Germinal center (tissue), 1 donor: ENCODE data around the gene ARIH2.
A peak's percentile ranks its signal among the peaks of the same experiment; 100 is the strongest.

Experiments
- DNase-seq: peaks from one replicate; pipeline ENCODE4 v3.0.0; 2012; ENCODE audit warnings: mixed read lengths, low spot score

The ARIH2 gene

GRCh38 chr3:49020330-49021212, 101.9 kb downstream of the ARIH2 start:
- DNase-seq = peak; percentile 42

GRCh38 chr3:49021213-49021812, 102.7 kb downstream of the ARIH2 start:
- DNase-seq = peak; percentile 93

- peak; percentile 91 for DNase-seq
These were observed 103.4 kb downstream of the ARIH2 start, which contains the start of gene NDUFAF3 for GRCh38 chr3:49021813-49022687. Gene NDUFAF3 (plus strand): TSS chr3:49022121. CDS start chr3:49022145, 24 bp downstream.

GRCh38 chr3:49022688-49023171, 104.1 kb downstream of the ARIH2 start:
- DNase-seq = no peak

GRCh38 chr3:49023775-49024174, 105.1 kb downstream of the ARIH2 start:
- DNase-seq = no peak

- no peak for DNase-seq
These were observed 105.8 kb downstream of the ARIH2 start for GRCh38 chr3:49024449-49024848.

- no peak for DNase-seq
These were observed 106.6 kb downstream of the ARIH2 start for GRCh38 chr3:49025005-49025792.

- no peak for DNase-seq
These were observed 107.3 kb downstream of the ARIH2 start for GRCh38 chr3:49025793-49026520.

- no peak for DNase-seq
These were observed 107.9 kb downstream of the ARIH2 start for GRCh38 chr3:49026536-49026935.

- DNase-seq = no peak
These were observed 109.0 kb downstream of the ARIH2 start for GRCh38 chr3:49027634-49028033.

- DNase-seq = no peak
These were observed 109.6 kb downstream of the ARIH2 start for GRCh38 chr3:49028298-49028672.

GRCh38 chr3:49028673-49029562, 110.3 kb downstream of the ARIH2 start, which contains the start of gene IMPDH2:
Gene IMPDH2 (minus strand): TSS chr3:49029398. CDS start chr3:49029350, 48 bp downstream.
- peak; percentile 88 for DNase-seq

GRCh38 chr3:49029563-49029884, 110.9 kb downstream of the ARIH2 start:
- no peak for DNase-seq

GRCh38 chr3:49030321-49030720, 111.7 kb downstream of the ARIH2 start:
- DNase-seq = no peak

- no peak for DNase-seq
These were observed 114.1 kb downstream of the ARIH2 start for GRCh38 chr3:49032646-49033304.

GRCh38 chr3:49034650-49035049, 116.0 kb downstream of the ARIH2 start:
- no peak for DNase-seq

- DNase-seq = no peak
These were observed 116.6 kb downstream of the ARIH2 start for GRCh38 chr3:49035281-49035680.
